ENCODE measurements around the gene BEND6. TPM values are rescaled to one million over a fixed set of nuclear protein-coding genes. Genes with fewer than 3 reads are reported as not detected.

BEND6 gene
- total and polyA plus RNA-seq, 2 of the 4 experiments (the other 2 are of a cell fraction): 4.1 to 9.7 TPM

- no peak overlapping the region for H3K9ac ChIP-seq (ENCODE audit: low read depth, low read length)
- H3K27ac ChIP-seq (ENCODE audit: insufficient read depth, low read length): no peak overlapping the region
- intact Hi-C loops (cut with micrococcal nuclease): no loop called here
- BruUV-seq (replicated peaks): no TSS peak
- no peak overlapping the region for H2AK9ac ChIP-seq (replicated peaks; ENCODE audit: low read depth, low read length, poor library complexity)
- no peaks in the 10 kb centered on the region for H4K20me1 ChIP-seq (ENCODE audit: insufficient read depth, low read length)
- ChIA-PET CTCF (no interaction called here), POLR2A (ENCODE audit: unreplicated experiment) (no interaction called here)
- 0 out of 2 replicates have a peak, but pooled peaks cover 1% of the 10 kb centered on the region for H3K36me3 ChIP-seq (ENCODE audit: control insufficient read depth, insufficient read depth, low read length)
- H3K18ac ChIP-seq (ENCODE audit: low read depth, low read length): no peak overlapping the region
- no peak overlapping the region for H4K5ac ChIP-seq (ENCODE audit: low read depth, low read length)
- H3K4ac ChIP-seq (ENCODE audit: low read depth, low read length): no peak overlapping the region
- no peak for ATAC-seq (ENCODE audit: low read depth)
- H3K56ac ChIP-seq (ENCODE audit: extremely low read depth, insufficient read depth, low read length): no peak overlapping the region
- WGBS, 2 experiments (ENCODE audit: extremely low coverage in 2 of 2, insufficient read length in 1 of 2): 100% methylated on average over 1 of the region's 10 CpGs; no CpG with 5 or more reads in 1 of the 2 experiments
- in situ Hi-C loops (cut with MboI; ENCODE audit: low sequenced_read_pairs): no loop called here
- H2BK120ac ChIP-seq (ENCODE audit: low read depth, low read length): no peak overlapping the region
- TF ChIP-seq MXI1 (IDR thresholded peaks at IDR 0.05; ENCODE audit: borderline replicate concordance, low read depth, low read length) (no peak), NFE2L2 (IDR thresholded peaks at IDR 0.05; ENCODE audit: low read depth, low read length) (no peak)
- no peak overlapping the region for H3K23ac ChIP-seq (ENCODE audit: low read depth, low read length)
- H3K4me1 ChIP-seq (ENCODE audit: control insufficient read depth, insufficient read depth, low read length): no peaks in the 10 kb centered on the region
- H3K4me2 ChIP-seq (ENCODE audit: low read depth, low read length): no peak overlapping the region
- H3K79me1 ChIP-seq (ENCODE audit: low read depth in 1 of 2, low read length in 2 of 2): no peaks in the 10 kb centered on the region
- no peak for DNase-seq
- dilution Hi-C loops (cut with HindIII; ENCODE audit: low sequenced_read_pairs, unreplicated experiment): no loop called here
- H2BK15ac ChIP-seq (ENCODE audit: low read depth, low read length): no peak overlapping the region
- H3K27me3 ChIP-seq (ENCODE audit: control insufficient read depth, insufficient read depth, low read length): no peaks in the 10 kb centered on the region
- no peak overlapping the region for H2AFZ ChIP-seq (replicated peaks; ENCODE audit: low read length, poor library complexity)
- H4K91ac ChIP-seq (ENCODE audit: insufficient read depth, low read depth, low read length): no peak overlapping the region
- H4K8ac ChIP-seq (ENCODE audit: low read depth in 2 of 2, low read length in 2 of 2): no peak overlapping the region
- no peaks in the 10 kb centered on the region for H3K9me1 ChIP-seq (ENCODE audit: insufficient read depth, low read length)
- no peak overlapping the region for H2BK5ac ChIP-seq (ENCODE audit: low read depth, low read length, poor library complexity, severe bottlenecking)
- no peak overlapping the region for H2AK5ac ChIP-seq (ENCODE audit: low read depth, low read length)
- no peak overlapping the region for H3K14ac ChIP-seq (replicated peaks; ENCODE audit: low read depth, low read length)
- no peak overlapping the region for H2BK20ac ChIP-seq (ENCODE audit: low read depth, low read length)
- no peaks in the 10 kb centered on the region for H3K9me3 ChIP-seq (ENCODE audit: control insufficient read depth, insufficient read depth, low read length)
- no peak overlapping the region for H3K4me3 ChIP-seq (ENCODE audit: insufficient read depth, low read depth, low read length)
Measured at GRCh38 chr6:56988145-56988544, 33.2 kb downstream of the BEND6 start.

All from IMR-90 (cell line).